HepG2 (cell line): Measurements from ENCODE around the gene HDLBP.

Experiments
- HOXA5 ChIP-seq: sonication (generic); formaldehyde crosslinking; IDR thresholded peaks from 2 replicates; pipeline ENCODE4 v1.4.0; 2020; ENCODE audit warnings: missing genetic modification reagents
- MAX ChIP-seq: IDR thresholded peaks from 2 replicates; pipeline ENCODE4 v1.6.1; 2012; ENCODE audit warnings: inconsistent platforms
- MTA3 ChIP-seq: sonication (generic); formaldehyde crosslinking; IDR thresholded peaks from 2 replicates; pipeline ENCODE4 v1.4.0; 2020; ENCODE audit warnings: missing genetic modification reagents
- NBN ChIP-seq: fragments of 450-650 bp; conservative IDR thresholded peaks from 2 replicates; pipeline ENCODE4 v1.6.1; 2017
- ZBTB21 ChIP-seq: sonication (generic); formaldehyde crosslinking; IDR thresholded peaks from 2 replicates; pipeline ENCODE4 v1.4.0; 2020; ENCODE audit warnings: missing genetic modification reagents
- ZNF230 ChIP-seq: sonication (generic); formaldehyde crosslinking; IDR thresholded peaks from 2 replicates; pipeline ENCODE4 v1.4.0; 2020; ENCODE audit warnings: mild to moderate bottlenecking, missing genetic modification reagents
- ZNF274 ChIP-seq: sonication (generic); formaldehyde crosslinking; IDR thresholded peaks from 2 replicates; pipeline ENCODE4 v1.5.1; 2020; ENCODE audit warnings: mild to moderate bottlenecking, missing genetic modification reagents
- TF ChIP-seq, protein P1 (sequence below): IDR thresholded peaks from 2 replicates; pipeline ENCODE4 v1.6.1; 2016; ENCODE audit warnings: low read depth
- TF ChIP-seq, protein P2 (sequence below): sonication (generic); formaldehyde crosslinking; IDR thresholded peaks from 2 replicates; pipeline ENCODE4 v1.5.0; 2020; ENCODE audit warnings: mild to moderate bottlenecking, missing genetic modification reagents, moderate library complexity

GRCh38 chr2:241223211-241224017 lies 92.1 kb downstream of the HDLBP start:
- TF ChIP-seq, protein P1, sequence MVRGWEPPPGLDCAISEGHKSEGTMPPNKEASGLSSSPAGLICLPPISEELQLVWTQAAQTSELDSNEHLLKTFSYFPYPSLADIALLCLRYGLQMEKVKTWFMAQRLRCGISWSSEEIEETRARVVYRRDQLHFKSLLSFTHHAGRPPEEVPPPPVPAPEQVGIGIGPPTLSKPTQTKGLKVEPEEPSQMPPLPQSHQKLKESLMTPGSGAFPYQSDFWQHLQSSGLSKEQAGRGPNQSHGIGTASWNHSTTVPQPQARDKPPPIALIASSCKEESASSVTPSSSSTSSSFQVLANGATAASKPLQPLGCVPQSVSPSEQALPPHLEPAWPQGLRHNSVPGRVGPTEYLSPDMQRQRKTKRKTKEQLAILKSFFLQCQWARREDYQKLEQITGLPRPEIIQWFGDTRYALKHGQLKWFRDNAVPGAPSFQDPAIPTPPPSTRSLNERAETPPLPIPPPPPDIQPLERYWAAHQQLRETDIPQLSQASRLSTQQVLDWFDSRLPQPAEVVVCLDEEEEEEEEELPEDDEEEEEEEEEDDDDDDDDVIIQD (CRISPR knock-in tag) = no peak
- TF ChIP-seq, protein P2, sequence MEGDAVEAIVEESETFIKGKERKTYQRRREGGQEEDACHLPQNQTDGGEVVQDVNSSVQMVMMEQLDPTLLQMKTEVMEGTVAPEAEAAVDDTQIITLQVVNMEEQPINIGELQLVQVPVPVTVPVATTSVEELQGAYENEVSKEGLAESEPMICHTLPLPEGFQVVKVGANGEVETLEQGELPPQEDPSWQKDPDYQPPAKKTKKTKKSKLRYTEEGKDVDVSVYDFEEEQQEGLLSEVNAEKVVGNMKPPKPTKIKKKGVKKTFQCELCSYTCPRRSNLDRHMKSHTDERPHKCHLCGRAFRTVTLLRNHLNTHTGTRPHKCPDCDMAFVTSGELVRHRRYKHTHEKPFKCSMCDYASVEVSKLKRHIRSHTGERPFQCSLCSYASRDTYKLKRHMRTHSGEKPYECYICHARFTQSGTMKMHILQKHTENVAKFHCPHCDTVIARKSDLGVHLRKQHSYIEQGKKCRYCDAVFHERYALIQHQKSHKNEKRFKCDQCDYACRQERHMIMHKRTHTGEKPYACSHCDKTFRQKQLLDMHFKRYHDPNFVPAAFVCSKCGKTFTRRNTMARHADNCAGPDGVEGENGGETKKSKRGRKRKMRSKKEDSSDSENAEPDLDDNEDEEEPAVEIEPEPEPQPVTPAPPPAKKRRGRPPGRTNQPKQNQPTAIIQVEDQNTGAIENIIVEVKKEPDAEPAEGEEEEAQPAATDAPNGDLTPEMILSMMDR (CRISPR knock-in tag) = no peak
- no peak for TF ChIP-seq MTA3 (CRISPR knock-in tag)
- TF ChIP-seq ZBTB21 (CRISPR knock-in tag) = no peak
- TF ChIP-seq ZNF230 = no peak
- TF ChIP-seq NBN = no peak
- TF ChIP-seq MAX = 0 out of 2 replicates have a peak, but pooled peaks have one; percentile 48
- no peak for TF ChIP-seq HOXA5 (CRISPR knock-in tag)
- TF ChIP-seq ZNF274 (CRISPR knock-in tag) = no peak
